Prostate gland (tissue), 2 donors: Measurements from ENCODE around the gene INKA1.

ENCODE experiments used
- CTCF ChIP-seq, 4 experiments: fragments of 200-600 bp in 2 of 4; fragments of 450-650 bp in 2 of 4; sonication (generic) in 2 of 4; IDR thresholded peaks; 1 replicate in 3 of 4; 2 replicates in 1 of 4; pipeline ENCODE4 v1.5.1; 2016 to 2019; ENCODE audit warnings: antibody characterized with exemption in 4 of 4, mild to moderate bottlenecking in 2 of 4, moderate library complexity in 2 of 4
- POLR2A ChIP-seq: fragments of 450-650 bp; IDR thresholded peaks from one replicate; pipeline ENCODE4 v1.6.1; 2016; ENCODE audit warnings: antibody characterized with exemption, mild to moderate bottlenecking
- POLR2AphosphoS5 ChIP-seq: sonication (generic); formaldehyde crosslinking; IDR thresholded peaks from one replicate; pipeline ENCODE4 v1.6.1; 2017; ENCODE audit warnings: antibody characterized with exemption

- no peak for TF ChIP-seq POLR2A
- no peak for TF ChIP-seq POLR2AphosphoS5
- no peak for TF ChIP-seq CTCF (IDR thresholded peaks at IDR 0.05)
These were observed 28.3 kb downstream of the INKA1 start for GRCh38 chr3:49831341-49831740.
